ENCODE measurements around the gene C10orf88.

- TF ChIP-seq SUPT5H (IDR thresholded peaks at IDR 0.05) (no peak), ZNF695 (CRISPR knock-in tag; IDR thresholded peaks at IDR 0.05) (no peak), ZNF395 (CRISPR knock-in tag; IDR thresholded peaks at IDR 0.05) (no peak), ATF3 (IDR thresholded peaks at IDR 0.05) (no peak), ATF3 (CRISPR knock-in tag; conservative IDR thresholded peaks at IDR 0.05) (no peak), COPS2 (conservative IDR thresholded peaks at IDR 0.05) (no peak), GATAD2B (IDR thresholded peaks at IDR 0.05; ENCODE audit: borderline replicate concordance) (no peak), RNF2 (IDR thresholded peaks at IDR 0.05) (no peak)
These were observed 8.4 kb upstream of the C10orf88 start for GRCh38 chr10:122962405-122962804.
